Raji (cell line): ENCODE data around the gene CNTN1.

Experiments
- POLR2A ChIP-seq: IDR thresholded peaks from 2 replicates; pipeline ENCODE4 v1.6.1; 2011; ENCODE audit warnings: low read depth, low read length, control low read depth; ENCODE audit not compliant: insufficient read depth

Gene CNTN1

GRCh38 chr12:40993158-40993557, 300.9 kb downstream of the CNTN1 start:
- TF ChIP-seq POLR2A = no peak

GRCh38 chr12:40996091-40996490, 303.9 kb downstream of the CNTN1 start:
- no peak for TF ChIP-seq POLR2A

GRCh38 chr12:40999210-40999609, 307.0 kb downstream of the CNTN1 start:
- no peak for TF ChIP-seq POLR2A

- TF ChIP-seq POLR2A = no peak
These were observed 316.2 kb downstream of the CNTN1 start for GRCh38 chr12:41008472-41008871.

- TF ChIP-seq POLR2A = no peak
These were observed 319.7 kb downstream of the CNTN1 start for GRCh38 chr12:41011939-41012338.

- TF ChIP-seq POLR2A = no peak
These were observed 321.8 kb downstream of the CNTN1 start for GRCh38 chr12:41013881-41014642.

GRCh38 chr12:41014643-41015020, 322.4 kb downstream of the CNTN1 start:
- no peak for TF ChIP-seq POLR2A

- TF ChIP-seq POLR2A = no peak
These were observed 325.8 kb downstream of the CNTN1 start for GRCh38 chr12:41018010-41018409.

GRCh38 chr12:41019461-41019860, 327.2 kb downstream of the CNTN1 start:
- no peak for TF ChIP-seq POLR2A

- TF ChIP-seq POLR2A = no peak
These were observed 331.6 kb downstream of the CNTN1 start for GRCh38 chr12:41023836-41024235.

- TF ChIP-seq POLR2A = no peak
These were observed 333.9 kb downstream of the CNTN1 start for GRCh38 chr12:41026151-41026550.

- no peak for TF ChIP-seq POLR2A
These were observed 340.1 kb downstream of the CNTN1 start for GRCh38 chr12:41032386-41032785.

- no peak for TF ChIP-seq POLR2A
These were observed 342.4 kb downstream of the CNTN1 start for GRCh38 chr12:41034686-41035085.

- TF ChIP-seq POLR2A = no peak
These were observed 347.2 kb downstream of the CNTN1 start for GRCh38 chr12:41039461-41039860.

- TF ChIP-seq POLR2A = no peak
These were observed 353.3 kb downstream of the CNTN1 start for GRCh38 chr12:41045509-41045908.

- TF ChIP-seq POLR2A = no peak
These were observed 356.8 kb downstream of the CNTN1 start for GRCh38 chr12:41049033-41049432.

- TF ChIP-seq POLR2A = no peak
These were observed 359.7 kb downstream of the CNTN1 start for GRCh38 chr12:41051954-41052353.
